Endothelial cell of umbilical vein (primary cell): ENCODE measurements around the gene ACVRL1. TPM values are rescaled to one million over a fixed set of nuclear protein-coding genes. Genes with fewer than 3 reads are reported as not detected.

Experiments used
- BruUV-seq: library from RNA; stranded (reverse); fragments of 400-500 nt; replicated peaks from 2 replicates; lab custom pipeline; 2021; lab: Mats Ljungman, UMichigan
- CTCF ChIA-PET: fragments of 300-600, 350-600 bp; sonication (Branson Sonifier 250); formaldehyde crosslinking; loops from one replicate; lab custom pipeline; 2021; ENCODE audit warnings: antibody characterized with exemption, inconsistent platforms; lab: Charles Lee
- POLR2A ChIA-PET: fragments of 300-600, 350-600 bp; sonication (Branson Sonifier 250); formaldehyde crosslinking; loops from one replicate; lab custom pipeline; 2021; ENCODE audit warnings: antibody characterized with exemption, inconsistent platforms; lab: Charles Lee
- DNase-seq: peaks from one replicate; pipeline ENCODE4 v3.0.0-alpha.2; 2011; ENCODE audit warnings: low read depth, low spot score
- FAIRE-seq: peaks from 2 replicates; lab custom pipeline; 2011; peaks lifted over from hg19 to GRCh38; lab: Jason Lieb, UNC
- H2AFZ ChIP-seq: 2 replicates; pipeline ENCODE4 v1.6.0; 2012; ENCODE audit warnings: low read depth, low read length, control low read depth, inconsistent platforms
- H3K27ac ChIP-seq: 2 replicates; pipeline ENCODE4 v1.5.1; 2011; ENCODE audit warnings: low read depth, mild to moderate bottlenecking, control low read depth, low read length, moderate library complexity; ENCODE audit not compliant: insufficient read depth
- H3K27me3 ChIP-seq, 2 experiments: 2 replicates each; pipeline versions ENCODE4 v1.6.0 to v1.6.1; 2011; ENCODE audit warnings: low read length in 2 of 2, mixed read lengths in 1 of 2; ENCODE audit not compliant: control insufficient read depth in 2 of 2, insufficient read depth in 2 of 2
- H3K36me3 ChIP-seq, 2 experiments: 2 replicates in 1 of 2; 3 replicates in 1 of 2; pipeline ENCODE4 v1.5.1; 2011; ENCODE audit warnings: low read length in 2 of 2, mild to moderate bottlenecking in 1 of 2, moderate library complexity in 1 of 2; ENCODE audit not compliant: control insufficient read depth in 2 of 2, insufficient read depth in 2 of 2; ENCODE audit errors: extremely low read depth in 1 of 2
- H3K4me1 ChIP-seq: 3 replicates; pipeline ENCODE4 v1.5.1; 2011; ENCODE audit warnings: mild to moderate bottlenecking, low read length; ENCODE audit not compliant: control insufficient read depth, insufficient read depth; ENCODE audit errors: extremely low read depth
- H3K4me2 ChIP-seq: 2 replicates; pipeline ENCODE4 v1.6.1; 2011; ENCODE audit warnings: low read length, control low read depth, mixed read lengths; ENCODE audit not compliant: insufficient read depth
- H3K4me3 ChIP-seq, 3 experiments: fragments of 200-600 bp in 1 of 3; sonication (generic), shearing (Covaris generic) in 1 of 3; replicated peaks in 1 of 3; 2 replicates each; pipeline ENCODE4 v1.5.1; 2011 to 2016; ENCODE audit warnings: control low read depth in 3 of 3, low read length in 3 of 3, mild to moderate bottlenecking in 2 of 3, inconsistent platforms in 1 of 3, low read depth in 1 of 3, moderate library complexity in 1 of 3; ENCODE audit not compliant: insufficient read depth in 1 of 3
- H3K79me2 ChIP-seq: 2 replicates; pipeline ENCODE4 v1.6.0; 2012; ENCODE audit warnings: low read length, inconsistent platforms; ENCODE audit not compliant: control insufficient read depth, insufficient read depth
- H3K9ac ChIP-seq: replicated peaks from 2 replicates; pipeline ENCODE3; 2011; ENCODE audit warnings: low read length, control low read depth; ENCODE audit not compliant: insufficient read depth; ENCODE audit errors: extremely low read depth
- H3K9me1 ChIP-seq: replicated peaks from 3 replicates; pipeline ENCODE4 v1.6.0; 2011; ENCODE audit warnings: mild to moderate bottlenecking, low read length; ENCODE audit not compliant: control insufficient read depth, insufficient read depth; ENCODE audit errors: extremely low read depth
- H3K9me3 ChIP-seq: replicated peaks from 2 replicates; pipeline ENCODE4 v1.5.1; 2012; ENCODE audit warnings: low read length, inconsistent platforms; ENCODE audit not compliant: control insufficient read depth, insufficient read depth
- H4K20me1 ChIP-seq: replicated peaks from 2 replicates; pipeline ENCODE3; 2011; ENCODE audit warnings: mild to moderate bottlenecking, low read length; ENCODE audit not compliant: control insufficient read depth, insufficient read depth; ENCODE audit errors: extremely low read depth
- EZH2 ChIP-seq: IDR thresholded peaks from 2 replicates; pipeline ENCODE4 v1.6.1; 2012; ENCODE audit warnings: borderline replicate concordance, low read depth, mild to moderate bottlenecking, moderate library complexity, low read length, inconsistent platforms; ENCODE audit not compliant: severe bottlenecking
- FOS ChIP-seq: IDR thresholded peaks from 2 replicates; pipeline ENCODE4 v1.6.1; 2011; ENCODE audit warnings: mild to moderate bottlenecking, low read length, moderate library complexity, borderline replicate concordance; ENCODE audit not compliant: insufficient read depth
- GATA2 ChIP-seq: IDR thresholded peaks from 2 replicates; pipeline ENCODE4 v1.7.0; 2011; ENCODE audit warnings: low read depth, mild to moderate bottlenecking, moderate library complexity, mixed read lengths, low read length; ENCODE audit not compliant: insufficient read length, insufficient read depth
- JUN ChIP-seq: IDR thresholded peaks from 2 replicates; pipeline ENCODE4 v1.6.1; 2011; ENCODE audit warnings: borderline replicate concordance, low read depth; ENCODE audit not compliant: insufficient read length, insufficient read depth
- MAX ChIP-seq: IDR thresholded peaks from 2 replicates; pipeline ENCODE4 v1.6.1; 2011; ENCODE audit not compliant: insufficient read depth, insufficient read length
- MYC ChIP-seq: IDR thresholded peaks from one replicate; pipeline ENCODE4 v1.6.1; 2011; ENCODE audit warnings: mild to moderate bottlenecking, low read depth, low read length
- POLR2A ChIP-seq: IDR thresholded peaks from 2 replicates; pipeline ENCODE4 v1.6.1; 2012; ENCODE audit warnings: low read depth, mild to moderate bottlenecking, control low read depth, low read length
- POLR2AphosphoS5 ChIP-seq: IDR thresholded peaks from 2 replicates; pipeline ENCODE4 v1.6.1; 2012; ENCODE audit warnings: low read depth, mild to moderate bottlenecking, control low read depth, low read length, moderate library complexity; ENCODE audit not compliant: insufficient read depth
- dilution Hi-C: fragments of 300-500 bp; cut with MboI; formaldehyde crosslinking; loops from one replicate; pipeline ENCODE4 v1.15.0; 2019; ENCODE audit warnings: low sequenced_read_pairs; ENCODE audit not compliant: extremely low pct_ligation_motif_present
- intact Hi-C: fragments of 100-400 bp; cut with micrococcal nuclease; formaldehyde crosslinking; loops from one replicate; pipeline ENCODE4 v1.10.0; 2022
- polyA plus RNA-seq, 4 experiments: library from polyadenylated mRNA; depleted of rRNA in 3 of 4; stranded (reverse) in 3 of 4; unstranded in 1 of 4; fragments of >200 nt; gene quantifications; 2 replicates each; pipeline versions ENCODE4 v1.2.1 to v1.2.3, GENCODE V29; 2011 to 2012; ENCODE audit warnings: missing spikeins in 1 of 4
- total RNA-seq: library from RNA; stranded (reverse); gene quantifications from 2 replicates; pipeline ENCODE4 v1.2.3, GENCODE V29; 2021
- TF ChIP-seq, protein P1 (sequence below), 2 donors: IDR thresholded peaks; 1 replicate in 1 of 2; 2 replicates in 1 of 2; pipeline ENCODE4 v1.5.1; 2011; ENCODE audit warnings: low read length in 2 of 2, mild to moderate bottlenecking in 2 of 2, moderate library complexity in 2 of 2, control low read depth in 1 of 2, inconsistent platforms in 1 of 2, low read depth in 1 of 2; ENCODE audit not compliant: insufficient read depth in 1 of 2; ENCODE audit errors: extremely low read depth in 1 of 2

The ACVRL1 gene
- total and polyA plus RNA-seq, 2 donors (not counting 3 experiments of a cell fraction or from before 2014, with no cell fraction given) = 355 to 404 TPM

GRCh38 chr12:51960488-51960887 is 53.2 kb downstream of the ACVRL1 start:
- Histone ChIP-seq H3K79me2 (peaks cover 99% of the 10 kb centered on the region), H3K4me1 (peaks cover 32% of the 10 kb centered on the region), H3K27me3 (no peaks in the 10 kb centered on the region), H3K9me3 (no peaks in the 10 kb centered on the region), H3K4me2 (no peak overlapping the region), H3K4me3 (no peak overlapping the region), H3K36me3 (peaks cover 0 to 2% of the 10 kb centered on the region in 2 experiments), H3K9me1 (no peaks in the 10 kb centered on the region), H3K27ac (no peak overlapping the region), H3K9ac (no peak overlapping the region), H4K20me1 (peaks cover 5% of the 10 kb centered on the region), H2AFZ (no peak overlapping the region)
- FAIRE-seq = no peak
- dilution Hi-C loops (no loop called here), intact Hi-C loops (no loop called here)
- TF ChIP-seq MAX (no peak), POLR2AphosphoS5 (no peak), EZH2 (no peak), POLR2A (no peak), MYC (no peak), GATA2 (no peak), FOS (no peak)
- DNase-seq = no peak
- no TSS peak for BruUV-seq
- ChIA-PET CTCF (interaction anchor here (1.4 to 2.8 kb wide), 4 partner anchors 11 to 37 kb away, joined by 3 to 36 read pairs (median 12); no protein-coding TSS in a partner anchor), POLR2A (no interaction called here)

DNA sequence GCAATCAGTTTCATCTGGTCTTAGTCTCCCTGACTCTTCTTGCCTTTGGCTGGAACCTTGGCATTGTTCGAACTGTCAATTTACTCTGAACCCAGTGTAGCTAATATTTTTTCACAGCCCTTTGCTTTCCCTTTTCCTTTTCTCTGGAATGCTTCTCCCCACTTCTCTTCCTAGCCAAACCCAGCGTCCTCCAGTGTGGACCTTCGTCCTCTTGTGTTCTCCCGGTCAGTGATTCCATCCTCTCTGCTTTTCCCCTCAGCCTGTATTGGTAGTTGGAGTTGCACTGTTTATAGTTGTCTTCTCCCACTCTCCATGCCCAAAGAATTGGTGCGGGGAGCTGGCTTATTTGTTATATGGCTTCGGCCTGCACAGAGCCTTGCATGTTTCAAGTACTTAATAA is 53.6 kb downstream of the ACVRL1 start:
- H4K20me1 ChIP-seq = peaks cover 7% of the 10 kb centered on the region
- POLR2A ChIA-PET = no interaction called here
- H3K9ac ChIP-seq = no peak overlapping the region
- dilution Hi-C loops = no loop called here
- H3K4me2 ChIP-seq = no peak overlapping the region
- BruUV-seq = no TSS peak
- TF ChIP-seq MYC (no peak), MAX (no peak), POLR2A (no peak), POLR2AphosphoS5 (no peak), JUN (no peak), EZH2 (no peak), FOS (no peak), GATA2 (no peak)
- TF ChIP-seq, protein P1, sequence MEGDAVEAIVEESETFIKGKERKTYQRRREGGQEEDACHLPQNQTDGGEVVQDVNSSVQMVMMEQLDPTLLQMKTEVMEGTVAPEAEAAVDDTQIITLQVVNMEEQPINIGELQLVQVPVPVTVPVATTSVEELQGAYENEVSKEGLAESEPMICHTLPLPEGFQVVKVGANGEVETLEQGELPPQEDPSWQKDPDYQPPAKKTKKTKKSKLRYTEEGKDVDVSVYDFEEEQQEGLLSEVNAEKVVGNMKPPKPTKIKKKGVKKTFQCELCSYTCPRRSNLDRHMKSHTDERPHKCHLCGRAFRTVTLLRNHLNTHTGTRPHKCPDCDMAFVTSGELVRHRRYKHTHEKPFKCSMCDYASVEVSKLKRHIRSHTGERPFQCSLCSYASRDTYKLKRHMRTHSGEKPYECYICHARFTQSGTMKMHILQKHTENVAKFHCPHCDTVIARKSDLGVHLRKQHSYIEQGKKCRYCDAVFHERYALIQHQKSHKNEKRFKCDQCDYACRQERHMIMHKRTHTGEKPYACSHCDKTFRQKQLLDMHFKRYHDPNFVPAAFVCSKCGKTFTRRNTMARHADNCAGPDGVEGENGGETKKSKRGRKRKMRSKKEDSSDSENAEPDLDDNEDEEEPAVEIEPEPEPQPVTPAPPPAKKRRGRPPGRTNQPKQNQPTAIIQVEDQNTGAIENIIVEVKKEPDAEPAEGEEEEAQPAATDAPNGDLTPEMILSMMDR (IDR thresholded peaks at IDR 0.05; ENCODE audit: extremely low read depth in 1 of 2, insufficient read depth in 1 of 2, low read depth in 1 of 2, low read length in 2 of 2) = no peak
- H3K4me3 ChIP-seq = no peak overlapping the region
- CTCF ChIA-PET = interaction anchor here (1.4 to 2.8 kb wide), 4 partner anchors 10 to 37 kb away, joined by 3 to 36 read pairs (median 12); no protein-coding TSS in a partner anchor
- intact Hi-C loops = no loop called here
- H3K27me3 ChIP-seq = no peaks in the 10 kb centered on the region
- H3K36me3 ChIP-seq = peaks cover 0 to 2% of the 10 kb centered on the region in 2 experiments
- no peak overlapping the region for H3K27ac ChIP-seq
- FAIRE-seq (no peak), DNase-seq (no peak)
- H2AFZ ChIP-seq = no peak overlapping the region
- no peaks in the 10 kb centered on the region for H3K9me1 ChIP-seq
- no peaks in the 10 kb centered on the region for H3K9me3 ChIP-seq
- peaks cover 99% of the 10 kb centered on the region for H3K79me2 ChIP-seq
- H3K4me1 ChIP-seq = peaks cover 29% of the 10 kb centered on the region
